NT2/D1 (cell line): ENCODE data around the gene LRMDA.
"Not testable (repeated sequence)": the region's sequence is repeated elsewhere in the genome, so short reads cannot be mapped to it uniquely, and the experiment has no call there.

Experiments used
- DNase-seq: peaks from one replicate; pipeline ENCODE4 v3.0.0-alpha.2; 2011; ENCODE audit warnings: low read depth, low spot score
- H3K27me3 ChIP-seq: 2 replicates; pipeline ENCODE4 v1.6.0; 2011; ENCODE audit warnings: mild to moderate bottlenecking; ENCODE audit not compliant: insufficient read length, insufficient read depth
- H3K36me3 ChIP-seq: 2 replicates; pipeline ENCODE4 v1.6.1; 2011; ENCODE audit warnings: mild to moderate bottlenecking, low read length, mixed read lengths; ENCODE audit not compliant: insufficient read depth, insufficient read length
- H3K4me1 ChIP-seq: 2 replicates; pipeline ENCODE4 v1.5.1; 2011; ENCODE audit not compliant: insufficient read depth, insufficient read length
- H3K4me3 ChIP-seq: 2 replicates; pipeline ENCODE4 v1.5.1; 2011; ENCODE audit warnings: low read depth; ENCODE audit not compliant: insufficient read length
- H3K9ac ChIP-seq: 2 replicates; pipeline ENCODE4 v1.6.0; 2011; ENCODE audit warnings: low read depth; ENCODE audit not compliant: insufficient read length
- H3K9me3 ChIP-seq: 2 replicates; pipeline ENCODE4 v1.5.1; 2011; ENCODE audit warnings: mild to moderate bottlenecking, low read length; ENCODE audit not compliant: insufficient read depth
- SUZ12 ChIP-seq: IDR thresholded peaks from 2 replicates; pipeline ENCODE4 v1.6.1; 2011; ENCODE audit not compliant: insufficient read length, insufficient read depth; ENCODE audit errors: extremely low read depth
- YY1 ChIP-seq: IDR thresholded peaks from 2 replicates; pipeline ENCODE4 v1.6.1; 2011; ENCODE audit not compliant: insufficient read length, insufficient read depth
- ZNF274 ChIP-seq: IDR thresholded peaks from 2 replicates; pipeline ENCODE4 v1.6.1; 2011; ENCODE audit warnings: mild to moderate bottlenecking, low read depth, low read length

LRMDA gene

GRCh38 chr10:76052682-76053503 lies 621.5 kb downstream of the LRMDA start:
- Histone ChIP-seq H3K36me3 (no peaks in the 10 kb centered on the region), H3K27me3 (no peaks in the 10 kb centered on the region), H3K9me3 (peaks cover 50% of the 10 kb centered on the region; the same call in 1 of the 2 replicates), H3K4me1 (no peaks in the 10 kb centered on the region), H3K4me3 (no peak overlapping the region), H3K9ac (no peak overlapping the region)
- no peak for DNase-seq
- no peak for TF ChIP-seq YY1
- no peak for TF ChIP-seq SUZ12
- no peak for TF ChIP-seq ZNF274

DNA sequence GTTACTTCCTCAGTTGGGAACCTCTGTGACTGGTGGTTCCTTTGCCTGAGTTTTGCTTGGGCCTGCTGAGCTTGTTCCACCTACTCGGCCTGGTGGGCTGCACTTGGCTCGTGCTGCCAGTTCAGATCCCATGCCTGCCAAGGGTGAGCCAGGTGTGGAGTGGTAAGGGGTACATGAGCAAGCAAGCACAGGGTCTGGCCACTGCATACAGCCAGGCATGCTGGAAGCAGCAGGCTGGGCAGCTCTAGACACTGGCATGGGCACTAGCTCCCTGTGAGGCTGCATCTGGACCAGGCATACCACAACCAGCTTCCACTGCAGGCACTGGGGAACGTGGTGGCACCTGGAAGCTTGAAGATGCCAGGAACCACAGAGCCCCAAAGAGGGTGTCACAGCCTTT lies 624.0 kb downstream of the LRMDA start:
- H3K9ac ChIP-seq: no peak overlapping the region
- no peak overlapping the region for H3K4me3 ChIP-seq
- H3K4me1 ChIP-seq: no peaks in the 10 kb centered on the region
- peaks cover 45% of the 10 kb centered on the region; the same call in 1 of the 2 replicates for H3K9me3 ChIP-seq
- no peak for TF ChIP-seq YY1
- no peak for TF ChIP-seq SUZ12
- TF ChIP-seq ZNF274: no peak
- H3K36me3 ChIP-seq: no peaks in the 10 kb centered on the region
- DNase-seq: no peak
- no peaks in the 10 kb centered on the region for H3K27me3 ChIP-seq

DNA sequence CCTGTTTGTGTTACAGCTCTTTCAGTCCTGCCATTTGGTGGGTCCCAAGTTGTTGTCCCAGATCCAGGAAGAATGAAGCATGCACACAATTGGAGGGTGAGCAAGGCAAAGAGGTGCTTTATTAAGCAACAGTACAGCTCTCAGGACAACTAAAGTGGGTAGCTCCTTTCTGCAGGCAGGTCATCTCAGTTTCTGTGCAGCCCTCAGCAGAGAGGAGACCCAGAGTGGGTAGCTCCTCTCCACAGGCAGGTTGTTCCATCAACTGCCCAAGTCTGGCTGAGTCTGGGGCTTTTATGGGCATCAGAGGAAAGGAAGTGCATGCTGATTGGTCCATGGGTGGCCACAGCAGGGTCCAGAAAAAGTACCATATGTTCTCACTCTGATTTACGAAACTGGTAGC lies 624.5 kb downstream of the LRMDA start:
- Histone ChIP-seq H3K4me3 (no peak overlapping the region), H3K9ac (no peak overlapping the region), H3K27me3 (no peaks in the 10 kb centered on the region), H3K9me3 (peaks cover 45% of the 10 kb centered on the region; the same call in 1 of the 2 replicates), H3K4me1 (no peaks in the 10 kb centered on the region), H3K36me3 (no peaks in the 10 kb centered on the region)
- DNase-seq: no peak
- TF ChIP-seq YY1: no peak
- TF ChIP-seq SUZ12: no peak
- no peak for TF ChIP-seq ZNF274

- H3K36me3 ChIP-seq: not testable (repeated sequence)
Measured at GRCh38 chr10:76060993-76061392, 629.6 kb downstream of the LRMDA start.

GRCh38 chr10:76066457-76066856 lies 635.0 kb downstream of the LRMDA start:
- Histone ChIP-seq H3K27me3 (no peaks in the 10 kb centered on the region), H3K36me3 (no peaks in the 10 kb centered on the region), H3K4me3 (no peak overlapping the region), H3K9ac (no peak overlapping the region), H3K4me1 (no peaks in the 10 kb centered on the region), H3K9me3 (peaks cover 21% of the 10 kb centered on the region; the same call in 1 of the 2 replicates)
- TF ChIP-seq YY1 (no peak), SUZ12 (no peak), ZNF274 (no peak)
- DNase-seq: no peak

More at GRCh38 chr10:76060993-76061392, 629.6 kb downstream of the LRMDA start:
- not testable (repeated sequence) for H3K9ac ChIP-seq, H3K4me3 ChIP-seq, H3K27me3 ChIP-seq, DNase-seq, H3K4me1 ChIP-seq
- H3K9me3 ChIP-seq: peaks cover 19% of the 10 kb centered on the region; the same call in 1 of the 2 replicates

DNA sequence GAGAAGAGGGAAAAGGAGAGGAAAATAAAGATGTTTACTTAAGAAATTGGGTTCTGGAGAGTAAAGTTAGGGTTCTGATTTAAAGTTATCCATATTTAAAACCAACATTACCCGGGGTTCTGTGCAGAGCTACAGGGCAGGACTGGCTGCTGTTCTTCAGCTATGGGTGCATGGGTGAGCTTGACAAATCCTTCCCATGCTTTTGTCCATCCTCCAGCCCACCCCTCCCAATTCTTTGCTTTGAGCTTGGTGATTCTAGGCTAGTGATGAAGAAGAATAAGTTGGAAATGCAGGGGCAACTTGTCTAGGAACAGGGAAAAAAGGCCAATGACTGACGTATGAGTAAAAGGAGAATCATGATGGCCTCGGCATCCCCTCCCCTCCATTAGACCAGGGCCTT lies 636.0 kb downstream of the LRMDA start:
- Histone ChIP-seq H3K36me3 (no peaks in the 10 kb centered on the region), H3K9ac (no peak overlapping the region), H3K4me3 (no peak overlapping the region), H3K27me3 (no peaks in the 10 kb centered on the region), H3K4me1 (no peaks in the 10 kb centered on the region), H3K9me3 (peaks cover 21% of the 10 kb centered on the region; the same call in 1 of the 2 replicates)
- TF ChIP-seq SUZ12: no peak
- no peak for TF ChIP-seq YY1
- TF ChIP-seq ZNF274: no peak
- no peak for DNase-seq

DNA sequence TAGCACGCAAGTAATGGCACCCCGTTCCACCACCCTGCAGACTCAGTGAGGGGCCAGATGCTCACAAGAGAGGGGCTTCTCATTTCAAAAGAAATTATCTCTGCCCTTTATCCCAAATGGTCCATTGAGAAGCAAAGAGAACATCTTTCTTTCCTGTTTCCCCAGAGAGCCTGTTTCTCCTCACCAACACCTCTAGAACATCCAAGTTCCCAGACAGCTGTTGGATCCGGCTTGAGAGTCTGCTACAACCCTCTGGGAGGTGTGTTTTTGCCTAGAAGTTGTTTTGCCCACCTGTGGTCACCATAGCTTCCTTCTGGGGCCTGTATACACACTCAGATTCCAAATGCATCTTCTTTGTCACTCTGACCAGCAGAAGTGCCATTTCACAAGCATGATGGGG lies 637.4 kb downstream of the LRMDA start:
- Histone ChIP-seq H3K9me3 (peaks cover 21% of the 10 kb centered on the region; the same call in 1 of the 2 replicates), H3K4me1 (no peaks in the 10 kb centered on the region), H3K36me3 (no peaks in the 10 kb centered on the region), H3K9ac (no peak overlapping the region), H3K4me3 (no peak overlapping the region), H3K27me3 (no peaks in the 10 kb centered on the region)
- no peak for DNase-seq
- TF ChIP-seq YY1 (no peak), SUZ12 (no peak), ZNF274 (no peak)
